IPS DF 4.7 (cell line): ENCODE results near the gene CFTR.
"Not testable (repeated sequence)": the region's sequence is repeated elsewhere in the genome, so short reads cannot be mapped to it uniquely, and the experiment has no call there.

Source experiments
- DNase-seq: peaks from one replicate; pipeline ENCODE4 v3.0.0-alpha.2; 2013; ENCODE audit warnings: low spot score; ENCODE audit errors: extremely low read depth

The CFTR gene

DNA sequence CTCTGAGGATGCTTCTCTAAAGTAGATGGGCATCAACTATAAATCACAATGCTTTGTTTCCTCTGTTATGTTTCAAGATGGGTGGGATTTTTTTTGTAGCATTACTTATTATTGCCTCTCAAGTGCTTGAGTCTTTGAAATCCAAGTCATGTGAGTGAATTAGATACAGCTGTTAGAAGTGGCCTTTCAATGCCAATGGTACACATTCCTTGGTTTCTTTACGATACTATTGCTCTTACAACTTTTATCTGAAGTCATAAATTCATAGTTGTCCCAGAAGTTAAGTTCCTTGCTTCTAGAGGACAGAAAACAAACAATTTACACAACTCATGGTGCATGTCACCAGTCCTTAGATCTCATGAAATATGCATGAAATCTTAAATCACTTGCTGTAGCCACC is 15.5 kb downstream of the CFTR start:
- DNase-seq, result no peak

DNA sequence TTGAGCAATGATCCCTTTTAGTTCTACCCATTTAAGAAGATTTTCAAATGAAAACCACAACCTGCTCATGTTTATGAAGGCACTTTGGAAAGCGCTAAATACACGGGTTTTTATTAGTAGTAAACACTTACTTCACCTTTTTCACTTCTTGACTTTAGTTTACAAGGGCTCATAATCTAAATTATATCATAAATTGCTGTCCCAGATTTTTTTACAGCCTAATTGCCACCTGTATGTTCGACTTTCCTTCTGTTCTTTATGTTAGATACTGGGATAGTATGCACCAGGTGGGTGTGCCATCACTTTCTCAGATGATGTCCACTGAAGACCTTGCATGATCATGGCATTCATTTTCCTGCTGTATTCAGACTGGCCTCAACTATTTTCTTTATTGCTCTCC is 22.5 kb downstream of the CFTR start:
- no peak for DNase-seq

DNA sequence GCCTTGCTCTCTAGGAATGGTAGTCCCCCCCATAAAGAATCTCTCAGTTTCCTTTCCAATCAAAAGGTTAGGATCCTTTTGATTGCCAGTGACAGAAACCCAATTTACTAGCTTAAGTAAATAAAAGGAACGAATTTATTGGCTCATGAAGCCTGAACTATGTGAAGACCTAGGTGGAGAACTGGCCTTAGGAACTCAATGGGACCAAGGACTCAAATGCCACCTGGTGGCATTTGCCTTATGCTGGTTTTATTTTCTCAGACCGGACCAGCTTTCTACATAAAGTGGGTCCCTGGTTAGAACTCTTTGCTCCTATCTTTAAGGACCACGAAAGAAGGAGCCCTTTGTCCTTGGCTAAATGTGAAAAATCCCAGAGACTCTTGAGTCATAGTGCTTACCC is 25.4 kb downstream of the CFTR start:
- no peak for DNase-seq

DNA sequence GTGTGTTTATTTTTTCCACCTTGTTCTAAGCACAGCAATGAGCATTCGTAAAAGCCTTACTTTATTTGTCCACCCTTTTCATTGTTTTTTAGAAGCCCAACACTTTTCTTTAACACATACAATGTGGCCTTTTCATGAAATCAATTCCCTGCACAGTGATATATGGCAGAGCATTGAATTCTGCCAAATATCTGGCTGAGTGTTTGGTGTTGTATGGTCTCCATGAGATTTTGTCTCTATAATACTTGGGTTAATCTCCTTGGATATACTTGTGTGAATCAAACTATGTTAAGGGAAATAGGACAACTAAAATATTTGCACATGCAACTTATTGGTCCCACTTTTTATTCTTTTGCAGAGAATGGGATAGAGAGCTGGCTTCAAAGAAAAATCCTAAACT is 28.9 kb downstream of the CFTR start:
- no peak for DNase-seq

DNA sequence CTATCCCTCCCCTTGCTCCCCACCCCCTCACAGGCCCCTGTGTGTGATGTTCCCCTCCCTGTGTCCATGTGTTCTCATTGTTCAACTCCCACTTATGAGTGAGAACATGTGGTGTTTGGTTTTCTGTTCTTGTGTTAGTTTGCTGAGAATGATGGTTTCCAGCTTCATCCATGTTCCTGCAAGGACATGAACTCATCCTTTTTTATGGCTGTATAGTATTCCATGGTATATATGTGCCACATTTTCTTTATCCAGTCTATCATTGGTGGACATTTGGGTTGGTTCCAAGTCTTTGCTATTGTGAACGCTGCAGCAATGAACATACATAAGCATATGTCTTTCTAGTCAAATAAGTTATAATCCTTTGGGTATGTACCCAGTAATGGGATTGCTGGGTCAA is 37.4 kb downstream of the CFTR start:
- not testable (repeated sequence) for DNase-seq

DNA sequence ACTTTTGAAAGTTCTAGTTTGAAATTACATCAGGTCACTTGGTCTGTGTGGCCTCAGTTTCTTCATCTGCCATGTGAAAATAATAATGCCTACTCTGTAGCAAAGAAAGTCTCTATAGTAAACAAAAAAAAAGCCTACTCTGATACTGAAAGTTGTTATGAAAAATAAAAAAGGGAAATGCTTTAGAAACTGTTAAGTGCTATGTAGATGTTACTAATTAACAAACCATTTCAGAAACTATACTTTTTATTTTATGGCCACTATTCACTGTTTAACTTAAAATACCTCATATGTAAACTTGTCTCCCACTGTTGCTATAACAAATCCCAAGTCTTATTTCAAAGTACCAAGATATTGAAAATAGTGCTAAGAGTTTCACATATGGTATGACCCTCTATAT is 50.6 kb downstream of the CFTR start:
- no peak for DNase-seq

DNA sequence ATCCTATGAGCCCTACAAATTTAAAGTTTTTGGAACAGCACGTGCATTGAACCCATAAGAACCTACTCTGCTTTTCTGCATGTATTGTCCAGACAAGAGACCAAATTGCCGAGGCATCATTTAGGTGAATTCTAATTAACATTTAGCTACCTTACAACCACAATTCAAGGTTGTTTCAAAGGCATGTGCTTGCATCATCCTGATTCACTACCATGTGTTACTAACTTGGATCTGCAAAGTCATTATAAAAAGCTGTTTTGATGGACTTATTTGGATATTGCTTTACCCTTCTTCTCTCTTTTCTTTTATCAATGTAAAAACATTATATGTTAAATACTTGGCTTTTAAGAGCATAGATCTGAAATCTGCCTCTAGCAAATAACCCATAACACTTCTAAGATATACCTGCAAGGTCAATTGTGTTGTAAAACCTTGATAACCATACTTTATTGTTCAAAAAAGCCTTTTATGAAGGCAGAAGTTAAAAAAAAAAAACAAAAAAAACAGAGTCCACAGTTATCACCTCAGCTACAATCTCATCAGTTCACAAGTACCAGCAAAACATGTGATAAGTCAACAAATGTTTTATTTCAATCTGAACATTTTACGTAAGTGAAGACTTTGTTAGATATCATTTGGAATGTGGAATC is 51.9 kb downstream of the CFTR start:
- DNase-seq, result no peak

DNA sequence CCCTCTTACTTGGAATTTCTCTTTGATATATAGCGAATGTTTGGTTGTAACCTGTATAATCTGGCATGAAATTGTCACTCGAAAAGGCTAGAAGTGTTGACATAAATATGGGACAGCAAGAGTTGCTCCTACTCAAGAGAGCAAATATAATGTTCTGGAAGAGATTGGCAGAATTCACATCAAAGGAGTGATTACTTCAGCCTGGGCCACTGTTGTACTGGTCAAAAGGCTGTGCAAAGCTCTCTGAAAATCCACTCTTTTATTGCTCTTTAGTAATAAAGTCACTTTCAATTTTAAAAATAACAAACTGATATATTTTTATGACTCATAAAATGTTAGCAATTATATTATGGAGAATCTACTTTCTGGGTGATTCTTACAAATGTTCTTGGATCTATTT is 58.2 kb downstream of the CFTR start:
- DNase-seq, result no peak

DNA sequence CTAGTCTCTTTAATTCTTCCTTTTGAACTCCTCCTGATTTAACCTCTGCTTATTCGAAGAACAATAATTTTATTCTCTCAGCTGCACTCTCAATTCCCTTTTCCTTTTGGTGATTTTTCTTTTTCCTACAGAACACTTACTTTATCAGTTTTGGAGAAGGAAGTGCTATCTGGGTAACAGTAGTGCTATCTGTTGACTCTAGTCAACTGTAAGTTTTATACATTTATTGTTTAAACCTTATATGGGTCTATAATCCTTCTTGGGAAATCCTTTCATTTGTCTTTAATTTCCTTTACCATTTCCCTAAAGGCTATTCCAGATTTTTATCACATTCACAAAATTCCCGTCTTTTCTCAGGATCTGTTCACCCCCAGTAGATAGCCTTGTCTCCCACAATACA is 64.2 kb downstream of the CFTR start:
- DNase-seq, result no peak

DNA sequence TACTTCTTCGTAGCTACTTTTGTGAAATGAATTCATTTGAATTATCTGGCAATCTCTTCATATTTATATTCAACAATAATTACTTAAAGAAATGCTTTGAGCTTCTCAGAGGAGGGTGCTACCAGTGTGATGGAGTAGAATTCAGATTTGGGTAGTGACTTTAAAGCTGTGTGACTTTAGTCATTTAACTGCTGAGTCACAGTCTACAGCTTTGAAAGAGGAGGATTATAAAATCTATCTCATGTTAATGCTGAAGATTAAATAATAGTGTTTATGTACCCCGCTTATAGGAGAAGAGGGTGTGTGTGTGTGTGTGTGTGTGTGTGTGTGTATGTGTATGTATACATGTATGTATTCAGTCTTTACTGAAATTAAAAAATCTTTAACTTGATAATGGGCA is 68.2 kb downstream of the CFTR start:
- no peak for DNase-seq

DNA sequence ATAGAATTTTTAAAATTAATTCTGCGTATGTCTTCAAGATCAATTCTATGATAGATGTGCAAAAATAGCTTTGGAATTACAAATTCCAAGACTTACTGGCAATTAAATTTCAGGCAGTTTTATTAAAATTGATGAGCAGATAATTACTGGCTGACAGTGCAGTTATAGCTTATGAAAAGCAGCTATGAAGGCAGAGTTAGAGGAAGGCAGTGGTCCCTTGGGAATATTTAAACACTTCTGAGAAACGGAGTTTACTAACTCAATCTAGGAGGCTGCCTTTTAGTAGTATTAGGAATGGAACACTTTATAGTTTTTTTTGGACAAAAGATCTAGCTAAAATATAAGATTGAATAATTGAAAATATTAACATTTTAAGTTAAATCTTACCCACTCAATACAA is 70.8 kb downstream of the CFTR start:
- no peak for DNase-seq

DNA sequence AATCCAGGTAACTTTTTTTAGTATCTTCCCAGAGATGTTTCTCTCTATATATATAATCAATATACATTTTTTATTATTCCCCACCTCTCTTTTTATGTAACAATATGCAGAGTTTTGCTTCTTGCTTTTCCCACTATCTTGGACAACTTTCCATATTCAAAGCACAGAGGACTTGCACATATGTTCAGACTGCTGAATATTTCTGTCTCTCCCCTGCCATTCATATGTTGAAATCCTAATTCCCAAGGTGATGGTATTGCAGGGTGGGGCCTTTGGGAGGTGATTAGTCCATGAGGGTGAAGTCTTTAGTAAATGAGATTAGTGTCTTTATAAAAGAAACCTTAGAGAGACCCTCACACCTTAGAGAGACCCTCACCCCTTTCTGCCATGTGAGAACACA is 72.8 kb downstream of the CFTR start:
- no peak for DNase-seq

DNA sequence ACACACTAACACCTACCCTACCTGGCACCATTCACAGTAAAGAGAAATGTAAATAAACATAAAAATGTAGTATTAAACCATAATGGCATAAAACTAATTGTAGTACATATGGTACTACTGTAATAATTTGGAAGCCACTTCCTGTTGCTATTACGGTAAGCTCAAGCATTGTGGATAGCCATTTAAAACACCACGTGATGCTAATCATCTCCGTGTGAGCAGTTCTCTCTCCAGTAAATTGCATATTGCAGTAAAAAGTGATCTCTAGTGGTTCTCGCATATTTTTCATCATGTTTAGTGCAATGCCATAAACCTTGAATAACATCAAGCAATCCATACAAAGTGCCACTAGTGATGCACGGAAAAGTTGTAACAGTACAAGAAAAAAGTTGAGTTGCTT is 75.4 kb downstream of the CFTR start:
- no peak for DNase-seq

DNA sequence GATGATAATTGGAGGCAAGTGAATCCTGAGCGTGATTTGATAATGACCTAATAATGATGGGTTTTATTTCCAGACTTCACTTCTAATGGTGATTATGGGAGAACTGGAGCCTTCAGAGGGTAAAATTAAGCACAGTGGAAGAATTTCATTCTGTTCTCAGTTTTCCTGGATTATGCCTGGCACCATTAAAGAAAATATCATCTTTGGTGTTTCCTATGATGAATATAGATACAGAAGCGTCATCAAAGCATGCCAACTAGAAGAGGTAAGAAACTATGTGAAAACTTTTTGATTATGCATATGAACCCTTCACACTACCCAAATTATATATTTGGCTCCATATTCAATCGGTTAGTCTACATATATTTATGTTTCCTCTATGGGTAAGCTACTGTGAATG is 79.6 kb downstream of the CFTR start:
- DNase-seq, result no peak

DNA sequence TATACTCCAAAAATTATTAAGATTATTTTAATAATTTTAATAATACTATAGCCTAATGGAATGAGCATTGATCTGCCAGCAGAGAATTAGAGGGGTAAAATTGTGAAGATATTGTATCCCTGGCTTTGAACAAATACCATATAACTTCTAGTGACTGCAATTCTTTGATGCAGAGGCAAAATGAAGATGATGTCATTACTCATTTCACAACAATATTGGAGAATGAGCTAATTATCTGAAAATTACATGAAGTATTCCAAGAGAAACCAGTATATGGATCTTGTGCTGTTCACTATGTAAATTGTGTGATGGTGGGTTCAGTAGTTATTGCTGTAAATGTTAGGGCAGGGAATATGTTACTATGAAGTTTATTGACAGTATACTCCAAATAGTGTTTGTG is 80.2 kb downstream of the CFTR start:
- no peak for DNase-seq

DNA sequence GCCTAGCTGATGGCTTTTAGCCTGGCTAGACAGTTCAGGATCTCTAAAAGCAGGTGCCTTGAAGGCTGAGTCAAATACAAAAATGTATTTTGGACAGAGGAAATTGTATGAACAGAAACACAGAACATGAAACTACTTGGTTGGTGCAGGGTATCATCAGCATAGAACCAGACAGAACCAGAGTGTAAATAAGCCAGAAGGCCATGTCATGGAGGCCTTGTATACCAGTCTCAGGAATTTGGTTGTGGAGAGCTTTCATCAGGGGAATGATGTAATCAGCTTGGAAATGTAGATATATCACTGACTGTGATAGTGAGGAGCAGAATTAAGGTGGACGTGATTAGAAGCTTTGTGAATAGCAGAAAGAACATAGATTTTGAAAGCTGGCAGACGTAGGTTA is 82.9 kb downstream of the CFTR start:
- DNase-seq, result no peak

DNA sequence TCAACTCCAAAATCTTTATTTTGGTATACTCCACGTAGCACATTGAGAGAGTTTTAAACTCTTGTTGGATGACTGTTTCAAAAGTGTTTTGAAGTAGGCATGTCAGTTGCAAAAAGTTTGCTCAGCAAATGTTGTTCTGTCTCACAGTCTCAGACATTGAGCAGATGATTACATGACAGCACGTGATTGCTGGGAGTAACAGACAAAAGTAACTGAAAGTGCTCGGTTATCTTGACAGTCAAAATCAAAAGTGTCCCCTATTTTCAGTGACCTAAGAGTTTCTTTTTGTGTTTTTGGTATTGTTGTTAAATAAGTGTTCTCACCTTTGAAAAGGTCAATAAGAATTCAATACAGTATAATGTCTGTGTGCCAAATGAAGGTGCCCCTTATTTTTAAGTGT is 84.3 kb downstream of the CFTR start:
- DNase-seq, result no peak

DNA sequence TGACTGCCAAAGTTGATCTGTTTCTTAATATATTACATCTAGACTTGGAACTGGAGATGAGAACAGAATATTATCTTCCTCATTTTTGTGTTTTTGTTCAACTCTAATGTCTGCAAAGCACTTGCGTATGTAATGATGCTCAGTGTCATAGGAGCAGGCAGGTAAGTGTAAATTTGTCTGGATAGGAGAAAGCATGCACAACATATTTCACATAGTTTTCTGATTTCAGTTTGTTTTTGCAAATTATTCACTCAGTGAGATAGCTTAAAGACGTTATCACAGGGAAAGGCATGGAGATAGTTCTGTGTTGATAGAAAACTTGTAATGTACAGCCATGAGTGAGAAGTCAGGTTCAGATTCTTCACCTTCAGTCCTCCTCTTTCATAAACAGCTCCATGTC is 84.8 kb downstream of the CFTR start:
- DNase-seq, result no peak

DNA sequence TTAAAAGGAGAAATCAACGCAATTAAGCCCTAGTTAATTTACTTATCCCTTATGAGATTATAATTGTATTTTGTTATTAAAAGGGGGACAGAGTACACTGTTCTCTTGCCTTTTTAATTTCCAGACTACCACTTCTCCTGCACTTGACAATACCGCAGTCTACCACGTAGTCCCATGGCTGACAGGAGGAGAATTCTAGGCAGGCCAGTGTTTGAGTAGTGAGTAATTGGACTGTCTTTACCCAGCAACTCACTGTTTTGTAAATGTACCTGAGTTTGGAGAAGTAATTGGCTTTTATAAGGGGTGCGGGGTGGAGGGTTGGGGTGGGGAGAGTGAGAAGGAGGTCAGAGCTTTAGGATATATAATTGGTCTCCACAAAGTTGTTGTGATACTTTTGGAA is 85.4 kb downstream of the CFTR start:
- no peak for DNase-seq

DNA sequence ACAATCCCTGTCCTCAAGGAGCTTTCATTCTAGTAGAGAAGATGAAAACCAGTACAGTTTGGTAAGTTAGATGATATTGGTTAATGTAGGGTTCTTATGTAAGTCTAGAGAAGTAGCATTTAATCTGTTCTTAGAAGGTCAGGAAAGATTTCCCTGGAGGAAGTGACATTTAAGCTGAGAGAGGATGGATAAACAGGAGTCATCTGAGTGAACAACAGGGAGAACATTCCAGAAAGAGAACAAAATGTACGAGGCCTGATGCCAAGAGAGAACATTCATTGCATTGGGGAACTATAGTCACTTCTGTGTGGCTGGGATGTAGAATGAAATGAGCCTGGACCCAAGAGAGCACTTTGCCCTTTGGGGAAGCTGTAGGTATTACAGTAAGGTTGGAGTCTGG is 88.0 kb downstream of the CFTR start:
- DNase-seq, result no peak

DNA sequence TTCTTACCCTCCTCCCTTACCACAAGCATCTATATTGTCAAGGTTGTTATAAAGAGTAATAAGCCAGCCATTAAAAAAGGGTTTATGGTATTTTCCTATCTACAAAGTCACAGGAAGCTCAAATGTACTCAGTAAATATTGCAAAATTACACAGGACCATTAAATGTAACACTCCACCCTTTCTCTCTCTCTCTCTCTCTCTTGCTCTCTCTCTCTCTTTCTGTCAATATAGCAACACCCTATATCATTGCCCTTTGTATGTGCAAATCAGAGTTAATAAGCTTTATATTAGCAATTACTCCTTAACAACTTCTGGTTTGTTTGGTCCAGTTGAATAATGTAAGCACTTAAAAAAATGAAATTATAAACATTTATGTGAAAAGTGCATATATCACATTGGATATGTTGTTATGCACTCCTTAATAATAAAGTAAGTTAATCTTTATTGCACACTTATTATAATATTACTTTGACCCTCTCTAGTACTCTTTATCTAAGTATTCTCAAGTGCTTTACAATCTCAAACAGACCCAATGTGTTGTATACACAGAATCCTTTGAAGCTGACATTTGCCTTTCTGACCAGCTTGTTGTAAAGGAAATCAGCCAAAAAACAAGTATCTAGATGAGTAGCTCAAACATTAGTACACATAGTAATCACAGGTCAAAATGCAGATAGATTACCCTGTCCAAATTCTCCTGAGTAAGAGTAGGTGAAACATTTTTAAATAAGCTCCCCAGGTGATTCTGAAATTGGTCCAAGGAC is 93.2 kb downstream of the CFTR start:
- no peak for DNase-seq

DNA sequence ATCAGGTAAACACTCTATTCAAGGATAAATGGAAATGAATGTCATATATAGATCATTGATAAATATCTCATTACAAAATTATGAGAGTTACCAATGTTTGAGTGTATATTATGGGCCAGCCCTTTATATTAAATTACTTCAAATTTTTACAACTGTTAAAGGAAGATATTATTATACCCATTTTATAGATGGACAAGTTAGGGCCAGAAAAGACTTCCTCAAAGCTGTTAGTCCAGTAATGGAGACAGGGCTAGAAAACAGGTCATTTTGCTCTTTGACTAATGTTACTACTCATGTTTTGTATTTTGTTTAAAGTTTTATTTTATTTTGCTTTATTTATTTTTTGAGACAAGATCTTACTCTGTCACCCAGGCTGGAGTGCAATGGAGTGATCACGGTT is 101.6 kb downstream of the CFTR start:
- DNase-seq, result no peak

DNA sequence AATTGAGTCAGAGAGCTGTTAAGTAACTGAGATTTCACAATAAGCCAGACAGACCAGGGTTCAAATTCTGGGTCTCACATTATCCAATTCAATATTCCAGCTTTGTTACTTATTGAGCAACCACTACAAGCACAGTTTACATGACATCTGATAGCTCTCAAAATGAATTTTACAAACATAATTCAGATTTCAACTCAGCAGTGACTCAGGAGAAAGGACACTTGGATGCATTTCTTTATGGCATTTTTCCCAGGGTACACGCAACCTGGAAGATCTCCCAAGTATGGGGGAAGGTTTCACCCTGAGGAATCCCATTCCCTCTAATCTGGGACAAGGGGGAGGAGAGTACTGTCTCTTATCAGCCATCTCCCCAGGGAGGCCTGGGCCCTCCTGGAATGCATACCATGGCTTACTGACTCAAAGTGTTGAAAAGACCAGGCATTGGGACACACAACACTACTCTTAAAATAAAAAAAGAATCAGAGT is 102.4 kb downstream of the CFTR start:
- DNase-seq, result no peak
